GM19240 (cell line): ENCODE results near the gene PCDH17.

Experiments
- DNase-seq: peaks from one replicate; pipeline ENCODE4 v3.0.0; 2011; ENCODE audit warnings: low spot score; ENCODE audit not compliant: insufficient read length

The PCDH17 gene

GRCh38 chr13:57726981-57727380 lies 95.4 kb downstream of the PCDH17 start:
- DNase-seq = no peak

DNA sequence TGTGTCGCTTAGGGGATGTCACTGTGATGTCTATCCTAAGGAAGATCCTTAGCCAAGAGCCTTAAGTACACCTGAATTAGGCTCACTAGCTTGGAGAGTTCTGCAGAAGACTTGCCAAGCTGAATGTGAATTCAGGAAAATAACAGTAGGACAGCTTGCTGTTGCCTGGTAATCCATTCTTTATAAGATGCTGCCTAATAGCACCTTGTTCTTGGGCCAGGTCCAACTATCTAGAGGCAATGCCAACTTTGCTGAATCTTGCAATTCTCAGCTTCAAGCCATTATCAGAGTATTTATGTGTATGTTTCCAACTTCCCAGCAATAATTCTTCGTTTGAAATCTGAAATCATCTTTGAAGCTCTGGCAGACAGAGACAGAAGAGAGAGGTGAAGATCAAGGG lies 102.8 kb downstream of the PCDH17 start:
- no peak for DNase-seq

- DNase-seq = no peak
Measured at GRCh38 chr13:57739089-57739488, 107.5 kb downstream of the PCDH17 start.

GRCh38 chr13:57739543-57740190 lies 108.1 kb downstream of the PCDH17 start:
- no peak for DNase-seq

- DNase-seq = no peak
Measured at GRCh38 chr13:57740719-57741118, 109.2 kb downstream of the PCDH17 start.

DNA sequence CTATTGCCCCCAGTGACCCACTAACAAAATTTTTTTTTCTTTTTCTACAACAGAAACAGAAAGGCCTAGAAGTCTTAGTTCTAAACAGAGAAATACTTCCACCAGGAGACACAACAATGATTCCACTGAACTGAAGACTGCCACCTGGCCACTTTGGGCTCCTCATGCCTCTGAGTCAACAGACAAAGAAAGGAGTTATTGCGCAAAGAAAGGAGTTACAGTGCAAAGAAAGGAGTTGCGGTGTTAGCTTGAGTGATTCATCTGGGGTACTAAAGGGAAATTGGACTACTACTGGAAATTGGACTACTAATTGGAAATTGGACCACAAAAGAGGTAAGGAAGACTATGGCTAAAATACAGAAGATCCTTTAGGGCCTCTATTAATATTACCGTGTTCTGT lies 116.6 kb downstream of the PCDH17 start:
- no peak for DNase-seq

DNA sequence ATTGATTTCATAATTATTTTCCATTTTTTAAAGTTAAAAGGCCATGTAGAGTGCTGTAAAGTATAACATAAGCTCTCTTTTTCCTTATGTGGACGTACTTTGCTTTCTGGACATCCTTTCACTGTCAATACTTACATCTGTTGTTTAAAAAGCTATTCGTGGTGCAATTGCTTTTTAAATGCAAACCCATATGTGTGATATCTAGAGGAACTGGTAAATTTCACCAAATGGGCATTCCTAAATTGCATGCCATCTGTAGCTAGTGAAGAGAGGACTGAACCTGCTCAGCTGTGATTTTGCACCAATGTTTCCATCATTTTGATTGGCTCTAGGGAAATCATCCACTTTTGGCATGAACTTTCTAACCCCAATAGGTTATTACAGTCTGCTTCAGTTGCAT lies 129.4 kb downstream of the PCDH17 start:
- no peak for DNase-seq

DNA sequence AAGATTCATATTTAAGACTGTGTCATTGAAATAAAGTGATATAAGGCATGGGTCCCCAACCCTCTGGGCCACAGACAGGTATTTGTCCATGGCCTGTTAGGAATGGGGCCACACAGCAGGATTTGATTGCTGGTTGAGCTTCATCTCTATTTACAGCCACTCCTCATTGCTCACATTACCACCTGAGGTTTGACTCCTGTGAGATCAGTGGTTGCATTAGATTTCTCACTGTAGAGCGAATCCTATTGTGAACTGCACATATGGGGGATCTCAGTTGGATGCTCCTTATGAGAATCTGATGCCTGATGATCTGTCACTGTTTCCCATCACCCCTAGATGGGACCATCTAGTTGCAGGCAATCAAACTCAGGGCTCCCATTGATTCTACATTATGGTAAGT lies 132.1 kb downstream of the PCDH17 start:
- no peak for DNase-seq
